Measurements from ENCODE around the gene COMMD3.

The COMMD3 gene

DNA sequence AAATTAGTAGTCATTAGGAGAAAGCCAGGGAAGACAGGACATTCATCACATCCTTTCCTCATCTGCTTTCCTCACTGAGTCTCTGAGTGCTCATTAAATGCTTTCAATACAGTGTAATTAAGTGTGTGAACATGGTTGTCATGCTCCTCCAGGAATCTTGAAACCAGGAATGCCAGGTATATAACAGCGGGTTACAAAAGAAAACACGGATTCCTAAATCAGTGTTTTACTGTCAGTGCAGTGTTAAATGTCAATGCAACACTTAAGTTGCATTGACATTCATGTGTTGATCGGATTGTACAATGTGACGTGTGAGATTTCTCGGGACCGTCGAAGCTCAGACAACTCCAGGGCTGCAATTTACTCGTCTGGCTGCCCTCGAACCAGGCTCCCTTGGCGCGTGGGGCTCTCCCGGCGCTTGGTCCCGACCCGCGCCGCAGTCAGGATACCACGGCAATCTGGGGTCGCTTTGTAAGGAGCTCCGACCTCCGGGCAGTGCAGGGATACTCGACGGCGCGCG is 28.7 kb downstream of the COMMD3 start:
- H3K9ac ChIP-seq (ENCODE audit: low read depth, low read length, poor library complexity, severe bottlenecking): peak overlapping the region; percentile 90
- H3K27me3 ChIP-seq (ENCODE audit: insufficient read depth, low read length, poor library complexity, severe bottlenecking): no peaks in the 10 kb centered on the region
- H2AFZ ChIP-seq (ENCODE audit: low read length): no peak overlapping the region
- H3K36me3 ChIP-seq (ENCODE audit: insufficient read depth, low read length): no peaks in the 10 kb centered on the region
- H3K4me1 ChIP-seq (ENCODE audit: insufficient read depth, low read length, poor library complexity, severe bottlenecking): peaks cover 31% of the 10 kb centered on the region
- no peaks in the 10 kb centered on the region for H4K20me1 ChIP-seq (ENCODE audit: insufficient read depth, low read length, poor library complexity, severe bottlenecking)
- peaks cover 3% of the 10 kb centered on the region; the same call in 1 of the 2 replicates for H3F3A ChIP-seq (ENCODE audit: low read depth)
- no peaks in the 10 kb centered on the region for H3K9me2 ChIP-seq (replicated peaks; ENCODE audit: low read depth, low read length)
- H3K9me3 ChIP-seq (ENCODE audit: insufficient read depth, low read depth, low read length): no peaks in the 10 kb centered on the region
- H3K79me2 ChIP-seq (ENCODE audit: insufficient read depth, low read length): peaks cover 21% of the 10 kb centered on the region
- H3K4me2 ChIP-seq (ENCODE audit: low read depth, low read length, poor library complexity, severe bottlenecking): peak overlapping the region; percentile 73
- no peak for TF ChIP-seq EZH2phosphoT487 (IDR thresholded peaks at IDR 0.05; ENCODE audit: borderline replicate concordance)
- TF ChIP-seq, protein P1, sequence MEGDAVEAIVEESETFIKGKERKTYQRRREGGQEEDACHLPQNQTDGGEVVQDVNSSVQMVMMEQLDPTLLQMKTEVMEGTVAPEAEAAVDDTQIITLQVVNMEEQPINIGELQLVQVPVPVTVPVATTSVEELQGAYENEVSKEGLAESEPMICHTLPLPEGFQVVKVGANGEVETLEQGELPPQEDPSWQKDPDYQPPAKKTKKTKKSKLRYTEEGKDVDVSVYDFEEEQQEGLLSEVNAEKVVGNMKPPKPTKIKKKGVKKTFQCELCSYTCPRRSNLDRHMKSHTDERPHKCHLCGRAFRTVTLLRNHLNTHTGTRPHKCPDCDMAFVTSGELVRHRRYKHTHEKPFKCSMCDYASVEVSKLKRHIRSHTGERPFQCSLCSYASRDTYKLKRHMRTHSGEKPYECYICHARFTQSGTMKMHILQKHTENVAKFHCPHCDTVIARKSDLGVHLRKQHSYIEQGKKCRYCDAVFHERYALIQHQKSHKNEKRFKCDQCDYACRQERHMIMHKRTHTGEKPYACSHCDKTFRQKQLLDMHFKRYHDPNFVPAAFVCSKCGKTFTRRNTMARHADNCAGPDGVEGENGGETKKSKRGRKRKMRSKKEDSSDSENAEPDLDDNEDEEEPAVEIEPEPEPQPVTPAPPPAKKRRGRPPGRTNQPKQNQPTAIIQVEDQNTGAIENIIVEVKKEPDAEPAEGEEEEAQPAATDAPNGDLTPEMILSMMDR (conservative IDR thresholded peaks at IDR 0.05; ENCODE audit: low read length): no peak
- H3K4me3 ChIP-seq (ENCODE audit: low read length, poor library complexity, severe bottlenecking): peak overlapping the region; percentile 47

GRCh38 chr10:22345301-22346095 is 29.3 kb downstream of the COMMD3 start, which contains the start of gene SPAG6:
TSS of gene SPAG6 (plus strand) at chr10:22345496. CDS start at chr10:22345612, 116 bp downstream.
- Histone ChIP-seq H3K4me3 (ENCODE audit: low read length, poor library complexity, severe bottlenecking) (peak within 1 kb of the TSS; percentile 47), H3K27me3 (ENCODE audit: insufficient read depth, low read length, poor library complexity, severe bottlenecking) (no peaks in the 10 kb centered on the region), H3K9ac (ENCODE audit: low read depth, low read length, poor library complexity, severe bottlenecking) (peak within 1 kb of the TSS; percentile 90)

GRCh38 chr10:22346096-22346661 is 30.0 kb downstream of the COMMD3 start:
- no peak overlapping the region for H3K4me2 ChIP-seq (ENCODE audit: low read depth, low read length, poor library complexity, severe bottlenecking)
- peaks cover 17% of the 10 kb centered on the region for H3K79me2 ChIP-seq (ENCODE audit: insufficient read depth, low read length)
- no peaks in the 10 kb centered on the region for H3K36me3 ChIP-seq (ENCODE audit: insufficient read depth, low read length)
- H3K9me2 ChIP-seq (replicated peaks; ENCODE audit: low read depth, low read length): no peaks in the 10 kb centered on the region
- H3K9me3 ChIP-seq (ENCODE audit: insufficient read depth, low read depth, low read length): no peaks in the 10 kb centered on the region
- H3F3A ChIP-seq (ENCODE audit: low read depth): peaks cover 3% of the 10 kb centered on the region; the same call in 1 of the 2 replicates
- H2AFZ ChIP-seq (ENCODE audit: low read length): no peak overlapping the region
- no peak overlapping the region for H3K9ac ChIP-seq (ENCODE audit: low read depth, low read length, poor library complexity, severe bottlenecking)
- H3K27me3 ChIP-seq (ENCODE audit: insufficient read depth, low read length, poor library complexity, severe bottlenecking): no peaks in the 10 kb centered on the region
- TF ChIP-seq, protein P1 (conservative IDR thresholded peaks at IDR 0.05; ENCODE audit: low read length): no peak
- no peak for TF ChIP-seq EZH2phosphoT487 (IDR thresholded peaks at IDR 0.05; ENCODE audit: borderline replicate concordance)
- H4K20me1 ChIP-seq (ENCODE audit: insufficient read depth, low read length, poor library complexity, severe bottlenecking): no peaks in the 10 kb centered on the region
- H3K4me3 ChIP-seq (ENCODE audit: low read length, poor library complexity, severe bottlenecking): no peak overlapping the region
- H3K4me1 ChIP-seq (ENCODE audit: insufficient read depth, low read length, poor library complexity, severe bottlenecking): peaks cover 31% of the 10 kb centered on the region

More at GRCh38 chr10:22345301-22346095, 29.3 kb downstream of the COMMD3 start, which contains the start of gene SPAG6:
- H2AFZ ChIP-seq (ENCODE audit: low read length): no peak within 1 kb of the TSS
- H3K79me2 ChIP-seq (ENCODE audit: insufficient read depth, low read length): peaks cover 21% of the 10 kb centered on the region
- no peaks in the 10 kb centered on the region for H4K20me1 ChIP-seq (ENCODE audit: insufficient read depth, low read length, poor library complexity, severe bottlenecking)
- no peaks in the 10 kb centered on the region for H3K9me3 ChIP-seq (ENCODE audit: insufficient read depth, low read depth, low read length)
- H3K9me2 ChIP-seq (replicated peaks; ENCODE audit: low read depth, low read length): no peaks in the 10 kb centered on the region
- peaks cover 3% of the 10 kb centered on the region; the same call in 1 of the 2 replicates for H3F3A ChIP-seq (ENCODE audit: low read depth)
- no peak for TF ChIP-seq EZH2phosphoT487 (IDR thresholded peaks at IDR 0.05; ENCODE audit: borderline replicate concordance)
- TF ChIP-seq, protein P1 (conservative IDR thresholded peaks at IDR 0.05; ENCODE audit: low read length): no peak
- H3K4me1 ChIP-seq (ENCODE audit: insufficient read depth, low read length, poor library complexity, severe bottlenecking): peaks cover 31% of the 10 kb centered on the region
- no peaks in the 10 kb centered on the region for H3K36me3 ChIP-seq (ENCODE audit: insufficient read depth, low read length)
- H3K4me2 ChIP-seq (ENCODE audit: low read depth, low read length, poor library complexity, severe bottlenecking): peak within 1 kb of the TSS; percentile 73

All from Loucy (cell line).